ENCODE measurements around the gene TBC1D8.

Gene TBC1D8

DNA sequence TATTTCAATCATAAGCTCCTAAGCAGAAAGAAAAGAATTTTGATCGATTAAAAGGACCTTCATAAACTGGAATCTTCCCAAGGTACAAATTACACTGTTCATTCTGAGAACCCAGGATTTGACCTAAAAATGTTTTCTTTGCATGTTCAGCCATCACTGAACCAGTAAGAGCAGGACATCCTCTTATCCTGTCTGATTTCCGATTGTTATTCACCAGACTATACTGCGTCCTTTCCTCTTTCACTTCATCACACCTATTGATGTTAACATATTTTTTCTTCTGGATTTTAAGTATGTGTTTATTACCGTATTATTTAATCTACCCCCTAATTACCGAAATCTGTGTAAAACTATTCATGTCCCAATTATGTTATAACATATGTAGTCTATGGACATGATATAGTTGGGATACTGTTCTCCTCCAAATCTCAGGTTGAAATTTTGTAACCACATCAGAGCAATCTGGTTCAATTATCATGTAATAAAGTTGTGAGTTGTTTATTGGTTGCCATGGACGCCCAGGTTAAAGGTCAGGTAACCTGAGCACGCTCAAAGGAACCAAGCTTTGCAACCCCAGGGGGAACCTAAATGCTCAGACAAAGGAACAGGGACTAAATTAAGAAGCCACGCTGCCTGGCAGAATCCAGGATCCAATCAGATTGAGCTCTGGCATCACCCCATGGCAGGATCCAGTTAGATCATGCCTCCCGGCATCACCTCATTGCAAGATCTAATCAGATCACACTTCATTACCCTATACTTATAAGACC is 11.6 kb upstream of the TBC1D8 start:
- no peak for DNase-seq (ENCODE audit: low spot score)

- DNase-seq (ENCODE audit: low spot score): no peak
These were observed 10.5 kb upstream of the TBC1D8 start for GRCh38 chr2:101161658-101162057.

DNA sequence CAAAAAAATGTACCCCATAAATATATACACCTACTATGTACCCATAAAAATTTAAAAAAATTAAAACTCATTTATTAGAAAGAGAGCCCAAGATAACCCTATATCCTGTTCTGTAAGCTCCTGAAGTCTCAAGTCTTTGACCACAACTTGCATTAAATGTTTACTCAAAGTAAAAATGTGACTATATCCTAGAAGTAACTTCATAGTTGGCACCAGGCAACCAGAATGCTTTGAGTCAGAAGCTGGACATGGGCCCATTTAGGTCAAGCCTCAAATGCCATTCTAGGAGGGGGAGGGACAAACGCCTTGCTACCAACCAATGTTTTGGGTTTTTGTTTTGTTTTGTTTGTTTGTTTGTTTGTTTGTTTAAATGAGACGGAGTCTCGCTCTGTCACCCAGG is 9.3 kb upstream of the TBC1D8 start:
- DNase-seq (ENCODE audit: low spot score): no peak

DNA sequence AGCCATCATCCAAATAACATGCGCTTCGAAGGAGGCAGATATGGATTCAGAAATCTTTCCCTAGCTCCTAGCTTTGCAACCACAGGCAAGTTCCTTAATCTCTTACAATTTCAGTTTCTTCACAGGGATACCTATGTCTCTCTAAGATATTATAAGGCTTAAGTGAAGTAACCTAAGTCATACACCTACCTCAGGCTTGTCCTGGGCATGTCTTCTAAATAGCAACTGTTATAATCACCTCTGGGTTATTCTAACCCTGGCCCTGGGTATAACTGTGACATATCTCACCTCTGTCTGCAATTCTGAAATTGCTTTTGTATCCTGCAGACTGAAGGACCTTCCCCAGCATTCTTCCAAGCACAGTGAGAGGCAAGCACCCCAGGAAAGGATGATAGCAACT is 8.3 kb upstream of the TBC1D8 start:
- DNase-seq (ENCODE audit: low spot score): no peak

GRCh38 chr2:101157272-101157671 is 6.1 kb upstream of the TBC1D8 start:
- no peak for DNase-seq (ENCODE audit: low spot score)

DNA sequence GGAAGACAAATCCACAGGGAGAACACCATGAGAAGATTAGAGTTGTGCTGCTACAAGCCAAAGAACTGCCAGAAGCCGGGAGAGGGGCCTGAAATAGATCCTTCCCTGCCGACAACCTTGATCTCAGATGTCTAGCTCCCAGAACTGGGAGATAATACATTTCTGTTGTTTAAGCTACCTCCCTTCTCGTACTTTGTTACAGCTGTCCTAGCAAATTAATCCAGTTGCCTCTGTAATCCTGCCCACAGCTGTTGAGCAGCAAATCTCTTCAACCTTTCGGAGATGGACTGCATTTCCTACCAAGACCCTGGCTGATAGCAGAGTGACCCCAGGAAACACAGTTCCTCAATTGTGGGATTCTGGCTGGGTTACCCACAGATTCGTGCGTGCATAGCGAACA is 2.6 kb upstream of the TBC1D8 start:
- DNase-seq (ENCODE audit: low spot score): no peak

DNA sequence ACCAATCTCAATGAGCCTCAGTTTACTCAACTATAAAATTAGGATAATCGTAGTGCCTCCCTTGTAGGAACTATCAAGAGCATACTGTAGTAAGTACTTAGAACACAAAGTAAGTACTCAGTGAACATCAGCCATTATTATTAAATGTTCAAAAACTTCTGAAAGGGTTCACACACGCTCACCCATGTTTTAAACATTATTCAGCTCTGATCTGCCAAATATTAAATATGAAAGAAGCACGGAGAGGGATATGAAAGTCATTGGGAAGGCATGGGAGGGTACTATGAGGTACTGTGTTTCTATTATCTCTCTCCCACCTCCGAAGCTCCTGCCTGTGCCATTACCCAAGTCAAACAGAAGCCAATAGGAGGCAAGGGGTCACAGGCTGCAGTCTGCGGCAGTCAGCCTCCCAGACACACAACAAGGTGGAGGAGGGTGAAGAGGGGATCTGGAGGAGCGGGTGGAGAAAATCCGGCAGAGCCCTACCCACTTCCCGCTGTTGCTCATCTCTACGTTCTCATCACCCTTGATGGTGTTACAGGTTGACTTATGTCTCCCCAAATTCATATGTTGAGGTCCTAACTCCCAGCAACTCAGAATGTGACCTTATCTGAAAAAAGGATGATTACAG is 2.0 kb upstream of the TBC1D8 start:
- no peak for DNase-seq (ENCODE audit: low spot score)

DNA sequence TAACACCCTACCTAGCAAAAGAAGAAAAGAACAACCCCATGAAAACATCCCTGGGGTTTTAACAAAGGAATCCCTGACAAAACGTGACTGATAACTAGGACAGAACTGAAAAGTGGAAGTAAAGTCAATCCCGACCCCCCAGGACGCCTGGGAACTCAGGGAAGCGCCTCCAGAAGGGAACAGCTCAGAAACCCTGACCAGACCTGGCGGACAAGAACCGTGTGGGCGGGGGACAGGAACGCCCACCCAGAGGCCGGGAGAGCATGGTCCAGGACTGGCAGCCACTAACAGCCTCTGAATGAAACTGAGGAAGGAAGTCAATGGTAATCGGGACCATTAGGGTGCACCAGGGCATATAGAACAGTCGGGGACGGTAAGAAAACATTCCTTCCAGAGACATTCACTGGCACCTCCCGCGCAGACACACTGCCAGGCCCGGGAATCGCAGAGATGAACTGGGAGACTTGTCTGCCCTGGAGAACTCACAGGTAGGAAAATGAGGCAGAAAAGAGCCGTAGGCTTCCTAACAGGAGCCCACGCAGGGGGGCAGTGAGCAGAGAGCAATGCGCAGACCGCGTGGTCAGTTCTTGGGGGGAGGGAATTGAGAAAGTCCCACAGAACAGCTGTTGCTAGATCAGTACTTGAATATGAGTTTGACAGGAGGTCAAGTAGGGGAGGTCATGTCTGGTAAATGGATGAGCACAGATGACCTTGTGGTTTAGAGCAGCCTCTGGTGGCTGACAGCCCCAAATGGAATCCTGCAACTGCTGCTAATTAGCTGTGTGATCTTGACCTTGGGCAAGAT is 1.3 kb upstream of the TBC1D8 start:
- DNase-seq (ENCODE audit: low spot score): no peak

DNA sequence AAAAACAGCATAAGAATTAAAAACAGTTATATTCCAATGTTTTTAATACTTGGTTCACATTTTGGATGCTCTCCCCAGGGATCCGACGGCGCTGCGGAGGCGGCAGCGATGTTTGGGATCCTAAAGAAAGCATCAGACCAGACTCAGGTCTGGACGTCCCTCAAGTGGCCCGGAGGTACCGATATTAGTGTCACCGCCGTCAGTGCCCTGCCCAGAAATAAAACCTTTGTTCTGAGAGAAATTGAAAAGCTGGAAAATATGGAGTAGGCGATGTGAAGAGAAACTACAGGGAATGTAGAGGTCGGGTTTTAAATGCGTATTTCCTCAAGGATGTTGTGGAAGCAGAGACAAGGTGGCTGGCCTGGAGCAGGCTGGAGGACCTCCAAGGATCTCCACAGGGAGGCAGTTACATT is 683 bp upstream of the TBC1D8 start:
- DNase-seq (ENCODE audit: low spot score): no peak

- no peak for DNase-seq (ENCODE audit: low spot score)
These were observed 656 bp downstream of the TBC1D8 start for GRCh38 chr2:101150306-101151145.

GRCh38 chr2:101149241-101150192 is 1.7 kb downstream of the TBC1D8 start:
- DNase-seq (ENCODE audit: low spot score): no peak

GRCh38 chr2:101148777-101149176 is 2.4 kb downstream of the TBC1D8 start:
- DNase-seq (ENCODE audit: low spot score): no peak

DNA sequence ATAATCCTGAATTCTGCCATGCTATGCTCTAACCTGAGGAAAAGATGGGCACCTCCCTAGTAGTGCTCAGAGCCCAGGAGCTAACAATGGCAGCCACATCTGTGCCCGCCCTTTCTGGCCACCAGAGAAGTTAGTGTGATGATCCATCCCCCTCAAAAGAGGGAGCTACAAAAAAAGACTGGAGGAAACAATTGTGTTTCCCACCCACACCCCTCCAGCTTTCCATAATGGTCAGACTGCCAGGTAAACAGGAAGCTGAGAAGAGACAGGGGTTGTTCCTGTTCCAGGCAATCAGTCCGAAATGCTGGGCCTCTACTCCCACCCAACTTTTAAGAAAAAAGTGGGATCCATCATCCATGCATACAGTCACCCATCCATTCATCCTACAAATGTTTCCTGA is 3.2 kb downstream of the TBC1D8 start:
- DNase-seq (ENCODE audit: low spot score): no peak

DNA sequence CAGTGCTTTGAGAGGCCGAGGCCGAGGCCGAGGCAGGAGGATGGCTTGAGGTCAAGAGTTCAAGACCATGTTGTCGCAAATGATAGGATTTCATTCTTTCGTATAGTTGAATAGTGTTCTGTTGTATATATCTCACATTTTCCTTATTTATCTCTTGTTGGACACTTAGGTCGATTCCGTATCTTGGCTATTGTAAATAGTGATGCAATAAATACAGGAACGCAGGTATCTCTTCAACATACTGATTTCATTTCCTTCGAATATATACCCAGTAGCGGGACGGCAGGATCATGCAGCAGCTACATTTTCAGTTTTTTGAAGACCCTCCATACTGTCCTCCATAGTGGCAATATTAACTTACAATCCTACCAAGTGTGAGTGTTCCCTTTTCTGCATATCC is 4.1 kb downstream of the TBC1D8 start:
- DNase-seq (ENCODE audit: low spot score): no peak

- no peak for DNase-seq (ENCODE audit: low spot score)
These were observed 4.6 kb downstream of the TBC1D8 start for GRCh38 chr2:101146535-101146934.

DNA sequence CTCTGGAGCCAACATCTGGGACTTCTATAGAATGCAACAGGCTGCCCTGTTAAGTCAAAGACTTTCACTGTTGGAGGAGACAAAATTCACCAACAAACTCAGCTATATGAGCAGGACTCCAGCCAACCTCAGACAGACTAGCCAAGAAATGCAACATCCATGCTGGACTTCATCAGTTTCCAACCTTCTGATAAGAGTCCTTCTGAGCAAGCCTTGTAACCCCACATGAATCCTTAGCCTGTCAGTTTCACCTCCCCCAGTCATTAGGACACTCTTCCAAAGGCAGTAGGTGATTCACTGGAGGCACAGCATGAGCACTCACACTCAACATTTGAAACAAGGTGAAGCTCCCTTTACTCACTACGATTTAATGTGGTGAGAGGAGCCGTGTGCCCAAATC is 5.8 kb downstream of the TBC1D8 start:
- no peak for DNase-seq (ENCODE audit: low spot score)

GRCh38 chr2:101142163-101142562 is 9.0 kb downstream of the TBC1D8 start:
- DNase-seq (ENCODE audit: low spot score): no peak

DNA sequence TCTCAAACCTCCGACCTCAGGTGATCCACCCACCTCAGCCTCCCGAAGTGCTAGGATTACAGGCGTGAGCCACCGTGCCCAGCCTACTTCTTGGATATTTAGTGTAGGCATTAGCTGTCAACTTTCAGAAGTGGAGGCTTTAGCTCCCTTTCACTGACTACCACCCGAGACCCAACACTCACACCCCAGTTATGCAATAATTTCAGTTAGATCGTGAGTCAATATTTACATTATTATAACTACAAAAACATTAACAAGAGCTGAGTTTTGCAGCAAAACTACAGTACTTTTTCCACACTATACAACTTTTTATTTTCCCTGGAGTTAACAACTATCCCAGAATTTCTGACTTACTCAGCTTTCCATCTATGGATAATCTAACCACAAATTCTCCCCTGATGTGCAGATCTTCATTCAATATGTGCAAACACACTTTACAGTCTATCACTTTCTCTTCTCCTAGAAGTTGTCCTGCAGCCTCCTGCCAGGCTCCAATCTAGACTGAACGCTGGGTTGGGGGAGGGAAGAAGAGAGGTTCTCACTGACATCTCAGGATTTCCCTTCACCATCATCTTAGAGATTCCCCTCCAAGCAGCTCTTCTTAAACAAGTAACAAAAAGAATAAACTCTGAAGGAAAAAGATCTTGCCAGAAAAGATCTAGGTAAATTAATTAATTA is 10.1 kb downstream of the TBC1D8 start:
- DNase-seq (ENCODE audit: low spot score): no peak

GRCh38 chr2:101140237-101140636 is 10.9 kb downstream of the TBC1D8 start:
- no peak for DNase-seq (ENCODE audit: low spot score)

DNA sequence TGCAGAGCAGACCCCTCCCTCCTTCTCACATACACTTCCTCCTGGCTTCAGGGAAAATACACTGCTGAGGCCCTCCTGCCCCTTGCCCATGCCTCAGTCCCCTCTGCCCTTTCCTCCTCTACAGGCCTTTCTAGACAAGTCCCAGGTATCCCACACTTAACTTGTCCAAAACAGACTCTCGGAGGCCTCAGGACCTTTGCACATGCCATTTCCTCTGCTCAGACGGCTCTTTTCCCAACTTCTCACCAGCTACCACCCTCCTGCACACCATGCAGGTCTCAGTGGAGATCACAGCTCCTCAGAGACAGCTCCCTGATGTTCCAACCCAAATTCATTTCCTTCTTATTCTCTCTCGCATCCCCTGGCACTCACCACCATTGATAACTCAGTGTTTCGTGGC is 11.7 kb downstream of the TBC1D8 start:
- no peak for DNase-seq (ENCODE audit: low spot score)
